Esophagus muscularis mucosa (tissue), 4 donors: Measurements from ENCODE around the gene GPATCH4.

ENCODE experiments used
- EP300 ChIP-seq: sonication (generic); formaldehyde crosslinking; IDR thresholded peaks from one replicate; pipeline ENCODE4 v1.6.1; 2017; ENCODE audit warnings: antibody characterized with exemption
- POLR2A ChIP-seq: fragments of 450-650 bp; IDR thresholded peaks from one replicate; pipeline ENCODE4 v1.6.1; 2017; ENCODE audit warnings: antibody characterized with exemption, moderate library complexity, mild to moderate bottlenecking, low read depth
- TF ChIP-seq, protein P1 (sequence below), 3 experiments: fragments of 200-600 bp in 2 of 3; fragments of 450-650 bp in 1 of 3; sonication (generic) in 2 of 3; IDR thresholded peaks; one replicate each; pipeline ENCODE4 v1.5.1; 2017 to 2019; ENCODE audit warnings: antibody characterized with exemption in 3 of 3, mild to moderate bottlenecking in 2 of 3, moderate library complexity in 1 of 3

- TF ChIP-seq EP300 (no peak), POLR2A (no peak)
- TF ChIP-seq, protein P1, sequence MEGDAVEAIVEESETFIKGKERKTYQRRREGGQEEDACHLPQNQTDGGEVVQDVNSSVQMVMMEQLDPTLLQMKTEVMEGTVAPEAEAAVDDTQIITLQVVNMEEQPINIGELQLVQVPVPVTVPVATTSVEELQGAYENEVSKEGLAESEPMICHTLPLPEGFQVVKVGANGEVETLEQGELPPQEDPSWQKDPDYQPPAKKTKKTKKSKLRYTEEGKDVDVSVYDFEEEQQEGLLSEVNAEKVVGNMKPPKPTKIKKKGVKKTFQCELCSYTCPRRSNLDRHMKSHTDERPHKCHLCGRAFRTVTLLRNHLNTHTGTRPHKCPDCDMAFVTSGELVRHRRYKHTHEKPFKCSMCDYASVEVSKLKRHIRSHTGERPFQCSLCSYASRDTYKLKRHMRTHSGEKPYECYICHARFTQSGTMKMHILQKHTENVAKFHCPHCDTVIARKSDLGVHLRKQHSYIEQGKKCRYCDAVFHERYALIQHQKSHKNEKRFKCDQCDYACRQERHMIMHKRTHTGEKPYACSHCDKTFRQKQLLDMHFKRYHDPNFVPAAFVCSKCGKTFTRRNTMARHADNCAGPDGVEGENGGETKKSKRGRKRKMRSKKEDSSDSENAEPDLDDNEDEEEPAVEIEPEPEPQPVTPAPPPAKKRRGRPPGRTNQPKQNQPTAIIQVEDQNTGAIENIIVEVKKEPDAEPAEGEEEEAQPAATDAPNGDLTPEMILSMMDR (IDR thresholded peaks at IDR 0.05), result no peak
These were observed 27.1 kb downstream of the GPATCH4 start for GRCh38 chr1:156574039-156574633.
